ENCODE results near the gene TANGO2.
A peak's percentile ranks its signal among the peaks of the same experiment; 100 is the strongest.

Gene TANGO2

GRCh38 chr22:20112623-20113511 is 92.0 kb downstream of the TANGO2 start:
- no peak overlapping the region for H4K91ac ChIP-seq (ENCODE audit: low read depth, low read length)
- H3K36me3 ChIP-seq (ENCODE audit: control insufficient read depth in 1 of 2, insufficient read depth in 2 of 2, low read length in 2 of 2): peaks cover 78 to 80% of the 10 kb centered on the region in 2 experiments
- peaks cover 10% of the 10 kb centered on the region for H3K79me1 ChIP-seq (ENCODE audit: low read length)
- H3K18ac ChIP-seq (ENCODE audit: low read length): no peak overlapping the region
- no peak overlapping the region for H4K8ac ChIP-seq (ENCODE audit: low read depth, low read length)
- no peak overlapping the region for H4K12ac ChIP-seq (ENCODE audit: low read depth, low read length)
- no peak overlapping the region for H3K4me3 ChIP-seq (ENCODE audit: low read depth, low read length)
- no peak overlapping the region for H3K23ac ChIP-seq (ENCODE audit: low read length)
- DNase-seq: no peak
- H3K79me2 ChIP-seq (ENCODE audit: control insufficient read depth, insufficient read depth, low read length, poor library complexity): peaks cover 10% of the 10 kb centered on the region
- H3K14ac ChIP-seq (ENCODE audit: low read length): no peak overlapping the region
- peak overlapping the region; percentile 13 for H3K9ac ChIP-seq (ENCODE audit: low read length)
- H2BK12ac ChIP-seq (ENCODE audit: low read length): no peak overlapping the region
- no peak overlapping the region for H3K4ac ChIP-seq (ENCODE audit: low read depth, low read length)
- H2AFZ ChIP-seq (ENCODE audit: insufficient read depth, low read length, poor library complexity): no peak overlapping the region
- no peak overlapping the region for H3K27ac ChIP-seq (ENCODE audit: low read depth, low read length)
- H2BK5ac ChIP-seq (ENCODE audit: low read depth, low read length, poor library complexity): no peak overlapping the region
- WGBS (ENCODE audit: extremely low coverage, insufficient coverage, insufficient read length): no CpG with 5 or more reads among the region's 26 CpGs
- H3K9me3 ChIP-seq (ENCODE audit: insufficient read depth, low read depth, low read length): no peaks in the 10 kb centered on the region
- peaks cover 2 to 5% of the 10 kb centered on the region in 2 experiments for H3K4me1 ChIP-seq (ENCODE audit: control insufficient read depth in 1 of 2, insufficient read depth in 2 of 2, low read length in 2 of 2)
- H2AK5ac ChIP-seq (ENCODE audit: low read length): no peak overlapping the region
- H3K27me3 ChIP-seq (ENCODE audit: insufficient read depth, low read length): no peaks in the 10 kb centered on the region
- no peak overlapping the region for H3K4me2 ChIP-seq (ENCODE audit: low read length)
- no peak overlapping the region for H2BK120ac ChIP-seq (ENCODE audit: insufficient read depth, low read length, poor library complexity)

DNA sequence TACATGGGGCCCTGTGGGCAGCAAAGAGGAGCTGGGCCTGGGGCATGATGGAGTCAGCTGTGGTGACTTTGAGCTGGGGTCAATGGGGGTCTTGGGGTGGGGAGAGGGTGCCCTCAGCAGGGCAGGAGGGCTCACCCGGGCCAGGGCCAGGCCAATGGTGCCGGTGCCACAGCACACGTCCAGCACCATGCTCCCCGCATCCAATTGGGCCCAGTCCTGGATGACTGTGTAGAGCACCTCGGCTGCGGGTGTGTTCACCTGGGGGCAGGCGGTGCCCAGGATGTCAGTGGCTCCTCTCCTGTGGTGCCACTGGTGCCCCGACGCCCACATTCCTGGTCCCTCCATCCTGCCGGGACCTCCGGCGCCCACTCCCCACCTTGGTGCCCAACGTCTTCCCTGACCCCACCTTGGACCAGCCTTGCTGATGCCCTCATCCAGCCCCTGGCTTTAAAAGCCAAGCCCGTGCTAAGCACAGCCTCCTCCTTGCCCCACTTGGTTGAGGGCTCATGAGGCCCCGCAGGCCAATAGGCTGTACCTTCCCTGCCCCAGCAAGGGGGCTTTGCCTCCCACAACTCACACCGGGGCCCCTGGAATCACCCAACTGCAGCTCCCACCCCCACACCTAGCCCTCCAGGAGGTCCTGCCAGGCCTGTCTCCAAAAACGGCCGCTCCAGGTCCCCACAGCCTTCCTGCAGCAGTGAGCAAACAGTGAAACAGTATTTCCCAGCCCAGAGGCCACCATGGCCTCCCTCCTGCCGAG is 92.8 kb downstream of the TANGO2 start:
- Histone ChIP-seq H2AFZ (ENCODE audit: insufficient read depth, low read length, poor library complexity) (no peak overlapping the region), H3K4me3 (ENCODE audit: low read depth, low read length) (no peak overlapping the region), H3K79me2 (ENCODE audit: control insufficient read depth, insufficient read depth, low read length, poor library complexity) (peaks cover 16% of the 10 kb centered on the region), H3K14ac (ENCODE audit: low read length) (no peak overlapping the region), H4K8ac (ENCODE audit: low read depth, low read length) (no peak overlapping the region), H3K79me1 (ENCODE audit: low read length) (peaks cover 12% of the 10 kb centered on the region), H4K91ac (ENCODE audit: low read depth, low read length) (no peak overlapping the region), H2BK12ac (ENCODE audit: low read length) (no peak overlapping the region), H3K23ac (ENCODE audit: low read length) (no peak overlapping the region), H3K36me3 (ENCODE audit: control insufficient read depth in 1 of 2, insufficient read depth in 2 of 2, low read length in 2 of 2) (peaks cover 73 to 74% of the 10 kb centered on the region in 2 experiments), H3K4me1 (ENCODE audit: control insufficient read depth in 1 of 2, insufficient read depth in 2 of 2, low read length in 2 of 2) (peaks cover 4 to 8% of the 10 kb centered on the region in 2 experiments), H3K4me2 (ENCODE audit: low read length) (no peak overlapping the region), H2AK5ac (ENCODE audit: low read length) (no peak overlapping the region), H4K12ac (ENCODE audit: low read depth, low read length) (no peak overlapping the region), H2BK120ac (ENCODE audit: insufficient read depth, low read length, poor library complexity) (no peak overlapping the region), H3K9ac (ENCODE audit: low read length) (no peak overlapping the region), H3K27ac (ENCODE audit: low read depth, low read length) (no peak overlapping the region), H3K9me3 (ENCODE audit: insufficient read depth, low read depth, low read length) (no peaks in the 10 kb centered on the region), H2BK5ac (ENCODE audit: low read depth, low read length, poor library complexity) (no peak overlapping the region), H3K27me3 (ENCODE audit: insufficient read depth, low read length) (no peaks in the 10 kb centered on the region), H3K18ac (ENCODE audit: low read length) (no peak overlapping the region), H3K4ac (ENCODE audit: low read depth, low read length) (no peak overlapping the region)
- WGBS (ENCODE audit: extremely low coverage, insufficient coverage, insufficient read length): no CpG with 5 or more reads among the region's 19 CpGs
- DNase-seq: no peak

DNA sequence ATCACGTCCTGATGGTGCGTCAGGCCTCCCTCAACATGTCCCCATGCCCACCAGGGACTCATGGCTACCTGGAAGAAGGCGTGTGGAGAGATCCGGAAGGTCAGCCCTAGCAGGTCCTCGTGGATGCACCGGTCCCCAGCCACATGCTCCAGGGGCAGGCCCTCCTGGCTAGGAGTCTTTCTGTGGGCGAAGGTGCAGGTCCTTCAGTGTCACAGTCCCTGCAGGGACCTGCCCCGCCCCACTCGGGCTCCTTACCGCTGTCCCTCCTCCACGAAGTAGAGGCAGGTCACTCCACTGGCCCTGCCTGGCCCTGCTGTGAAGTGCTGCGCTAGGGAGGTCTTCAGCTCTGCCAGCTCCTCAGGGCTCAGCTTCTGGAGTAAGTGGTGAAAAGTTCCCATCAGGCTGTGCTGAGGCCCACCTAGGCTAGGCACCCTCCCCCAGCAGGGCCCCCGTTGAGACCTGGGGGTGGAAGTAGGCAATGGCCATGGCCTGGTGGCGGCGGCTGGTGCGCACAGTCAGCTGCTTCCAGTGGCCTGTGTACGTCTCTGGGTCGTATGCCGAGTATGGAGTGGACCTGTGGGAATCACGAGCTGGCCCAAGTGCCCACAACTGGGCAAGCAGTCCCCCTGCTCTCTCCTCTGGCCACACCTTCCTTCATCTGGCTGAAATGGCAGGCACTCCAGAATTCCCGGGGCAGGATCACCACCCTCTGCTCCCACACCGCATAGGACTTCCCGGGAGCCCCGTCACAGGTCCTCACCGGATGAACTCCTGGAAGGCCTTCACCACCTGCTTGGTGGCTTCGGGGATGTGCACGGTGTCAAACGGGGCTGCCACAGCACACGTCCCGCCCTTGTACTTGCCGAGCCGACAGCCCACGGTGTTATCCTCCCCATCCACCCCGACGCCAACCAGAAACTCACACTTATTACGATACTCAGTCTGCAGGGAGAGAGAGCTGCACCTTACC is 93.9 kb downstream of the TANGO2 start:
- H2BK5ac ChIP-seq (ENCODE audit: low read depth, low read length, poor library complexity): no peak overlapping the region
- H3K18ac ChIP-seq (ENCODE audit: low read length): no peak overlapping the region

More for the DNA sequence above, 93.9 kb downstream of the TANGO2 start:
- Histone ChIP-seq H4K91ac (ENCODE audit: low read depth, low read length) (no peak overlapping the region), H3K9me3 (ENCODE audit: insufficient read depth, low read depth, low read length) (no peaks in the 10 kb centered on the region), H2BK12ac (ENCODE audit: low read length) (no peak overlapping the region), H2AFZ (ENCODE audit: insufficient read depth, low read length, poor library complexity) (no peak overlapping the region), H3K27me3 (ENCODE audit: insufficient read depth, low read length) (no peaks in the 10 kb centered on the region), H2AK5ac (ENCODE audit: low read length) (no peak overlapping the region), H3K79me2 (ENCODE audit: control insufficient read depth, insufficient read depth, low read length, poor library complexity) (peaks cover 17% of the 10 kb centered on the region), H3K9ac (ENCODE audit: low read length) (no peak overlapping the region), H3K79me1 (ENCODE audit: low read length) (peaks cover 12% of the 10 kb centered on the region), H3K14ac (ENCODE audit: low read length) (no peak overlapping the region), H3K23ac (ENCODE audit: low read length) (no peak overlapping the region), H4K12ac (ENCODE audit: low read depth, low read length) (no peak overlapping the region), H3K27ac (ENCODE audit: low read depth, low read length) (no peak overlapping the region), H4K8ac (ENCODE audit: low read depth, low read length) (no peak overlapping the region), H2BK120ac (ENCODE audit: insufficient read depth, low read length, poor library complexity) (no peak overlapping the region), H3K4ac (ENCODE audit: low read depth, low read length) (no peak overlapping the region), H3K4me1 (ENCODE audit: control insufficient read depth in 1 of 2, insufficient read depth in 2 of 2, low read length in 2 of 2) (peaks cover 4 to 9% of the 10 kb centered on the region in 2 experiments), H3K36me3 (ENCODE audit: control insufficient read depth in 1 of 2, insufficient read depth in 2 of 2, low read length in 2 of 2) (peaks cover 68 to 72% of the 10 kb centered on the region in 2 experiments), H3K4me2 (ENCODE audit: low read length) (no peak overlapping the region), H3K4me3 (ENCODE audit: low read depth, low read length) (no peak overlapping the region)
- DNase-seq: no peak
- no CpG with 5 or more reads among the region's 36 CpGs for WGBS (ENCODE audit: extremely low coverage, insufficient coverage, insufficient read length)
